Liver (tissue), 9 donors: ENCODE data around the gene NR4A3. TPM values are rescaled to one million over a fixed set of nuclear protein-coding genes. Genes with fewer than 3 reads are reported as not detected.
A peak's percentile ranks its signal among the peaks of the same experiment; 100 is the strongest.

Source experiments
- DNase-seq: peaks from one replicate; pipeline ENCODE4 v3.0.0-alpha.2; 2017; ENCODE audit warnings: low spot score
- H3K27ac ChIP-seq, 2 donors: one replicate each; pipeline ENCODE4 v1.7.0; 2013; ENCODE audit warnings: inconsistent platforms in 2 of 2, low read length in 2 of 2, control low read depth in 1 of 2, low read depth in 1 of 2, mild to moderate bottlenecking in 1 of 2
- H3K27me3 ChIP-seq, 4 donors: one replicate each; pipeline versions ENCODE4 v1.6.1 to v1.7.0; 2013; ENCODE audit warnings: low read length in 3 of 4, inconsistent platforms in 1 of 4, mild to moderate bottlenecking in 1 of 4, moderate library complexity in 1 of 4; ENCODE audit not compliant: control insufficient read depth in 4 of 4, insufficient read depth in 4 of 4
- H3K36me3 ChIP-seq, 4 donors: one replicate each; pipeline versions ENCODE4 v1.6.1 to v1.7.0; 2013; ENCODE audit warnings: low read length in 3 of 4, mild to moderate bottlenecking in 3 of 4, low read depth in 1 of 4, moderate library complexity in 1 of 4; ENCODE audit not compliant: control insufficient read depth in 4 of 4, insufficient read depth in 3 of 4
- H3K4me1 ChIP-seq, 4 donors: one replicate each; pipeline versions ENCODE4 v1.6.1 to v1.7.0; 2013; ENCODE audit warnings: low read length in 3 of 4, mild to moderate bottlenecking in 3 of 4, moderate library complexity in 1 of 4; ENCODE audit not compliant: control insufficient read depth in 4 of 4, insufficient read depth in 4 of 4
- H3K4me3 ChIP-seq, 3 donors: one replicate each; pipeline versions ENCODE4 v1.6.1 to v1.7.0; 2013; ENCODE audit warnings: low read length in 3 of 3, control low read depth in 1 of 3, low read depth in 1 of 3, mild to moderate bottlenecking in 1 of 3
- H3K9ac ChIP-seq, 2 donors: one replicate each; pipeline ENCODE4 v1.7.0; 2013; ENCODE audit warnings: low read length in 2 of 2, mild to moderate bottlenecking in 2 of 2, moderate library complexity in 2 of 2, control low read depth in 1 of 2, low read depth in 1 of 2
- H3K9me3 ChIP-seq, 4 donors: one replicate each; pipeline versions ENCODE4 v1.6.1 to v1.7.0; 2013; ENCODE audit warnings: low read length in 3 of 4; ENCODE audit not compliant: control insufficient read depth in 4 of 4
- EGR1 ChIP-seq, 2 donors: IDR thresholded peaks; 2 replicates each; pipeline ENCODE4 v1.6.1; 2016 to 2018; ENCODE audit warnings: antibody characterized with exemption in 2 of 2, low read depth in 2 of 2
- FOXA1 ChIP-seq: IDR thresholded peaks from 2 replicates; pipeline ENCODE4 v1.6.1; 2016; ENCODE audit warnings: antibody characterized with exemption
- GABPA ChIP-seq, 2 donors: IDR thresholded peaks in 1 of 2; conservative IDR thresholded peaks in 1 of 2; 2 replicates each; pipeline ENCODE4 v1.6.1; 2016; ENCODE audit warnings: antibody characterized with exemption in 2 of 2, mild to moderate bottlenecking in 1 of 2, moderate library complexity in 1 of 2
- HNF4A ChIP-seq, 2 donors: conservative IDR thresholded peaks; 2 replicates each; pipeline ENCODE4 v1.6.1; 2016; ENCODE audit warnings: antibody characterized with exemption in 2 of 2, mild to moderate bottlenecking in 2 of 2
- HNF4G ChIP-seq: IDR thresholded peaks from 2 replicates; pipeline ENCODE4 v1.6.1; 2016; ENCODE audit warnings: antibody characterized with exemption
- JUND ChIP-seq, 2 donors: IDR thresholded peaks; 2 replicates each; pipeline ENCODE4 v1.6.1; 2016; ENCODE audit warnings: antibody characterized with exemption in 2 of 2
- MAX ChIP-seq: IDR thresholded peaks from 2 replicates; pipeline ENCODE4 v1.6.1; 2016; ENCODE audit warnings: antibody characterized with exemption
- NR2F2 ChIP-seq: IDR thresholded peaks from 2 replicates; pipeline ENCODE4 v1.6.1; 2016; ENCODE audit warnings: antibody characterized with exemption
- RAD21 ChIP-seq, 2 donors: IDR thresholded peaks; 2 replicates each; pipeline ENCODE4 v1.6.1; 2016; ENCODE audit warnings: antibody characterized with exemption in 2 of 2, mild to moderate bottlenecking in 2 of 2
- RXRA ChIP-seq, 2 donors: IDR thresholded peaks; 2 replicates each; pipeline ENCODE4 v1.6.1; 2017 to 2018; ENCODE audit warnings: antibody characterized with exemption in 2 of 2, mild to moderate bottlenecking in 1 of 2
- SP1 ChIP-seq: IDR thresholded peaks from 2 replicates; pipeline ENCODE4 v1.6.1; 2018; ENCODE audit warnings: antibody characterized with exemption, mild to moderate bottlenecking
- TAF1 ChIP-seq: conservative IDR thresholded peaks from 2 replicates; pipeline ENCODE4 v1.6.1; 2016; ENCODE audit warnings: antibody characterized with exemption, mild to moderate bottlenecking
- YY1 ChIP-seq: IDR thresholded peaks from 2 replicates; pipeline ENCODE4 v1.6.1; 2016; ENCODE audit warnings: antibody characterized with exemption, mild to moderate bottlenecking
- WGBS: extraction: QIAGEN DNeasy Blood & Tissue Kit; methylation state at CpG from one replicate; pipeline ENCODE4 v1.1.7; 2013; 5-methylcytosine and 5-hydroxymethylcytosine counted together
- polyA plus RNA-seq, 2 donors: library from polyadenylated mRNA; stranded (reverse) in 1 of 2; unstranded in 1 of 2; fragments of 200-250 nt in 1 of 2; fragments of >200 nt in 1 of 2; fragmentation: Nextera tagmentation in 1 of 2; extraction: Ambion mirVana in 1 of 2; gene quantifications; one replicate each; pipeline versions ENCODE4 v1.2.1 to v1.2.3, GENCODE V29; 2013 to 2015
- total RNA-seq, 2 donors: library from RNA; depleted of rRNA; stranded (reverse); fragments of >200 nt; gene quantifications; one replicate each; pipeline ENCODE4 v1.2.3, GENCODE V29; 2014
- TF ChIP-seq, protein P1 (sequence below): IDR thresholded peaks from 2 replicates; pipeline ENCODE4 v1.6.1; 2016; ENCODE audit warnings: antibody characterized with exemption
- TF ChIP-seq, protein P2 (sequence below): IDR thresholded peaks from 2 replicates; pipeline ENCODE4 v1.6.1; 2016; ENCODE audit warnings: antibody characterized with exemption
- donor health status: healthy.
- donor health status: healthy.
- donor health status: healthy.
- donor health status: healthy.
- donor health status: healthy.

Gene NR4A3
- total and polyA plus RNA-seq, 4 donors: 0.02 to 0.14 (median 0.09) TPM

DNA sequence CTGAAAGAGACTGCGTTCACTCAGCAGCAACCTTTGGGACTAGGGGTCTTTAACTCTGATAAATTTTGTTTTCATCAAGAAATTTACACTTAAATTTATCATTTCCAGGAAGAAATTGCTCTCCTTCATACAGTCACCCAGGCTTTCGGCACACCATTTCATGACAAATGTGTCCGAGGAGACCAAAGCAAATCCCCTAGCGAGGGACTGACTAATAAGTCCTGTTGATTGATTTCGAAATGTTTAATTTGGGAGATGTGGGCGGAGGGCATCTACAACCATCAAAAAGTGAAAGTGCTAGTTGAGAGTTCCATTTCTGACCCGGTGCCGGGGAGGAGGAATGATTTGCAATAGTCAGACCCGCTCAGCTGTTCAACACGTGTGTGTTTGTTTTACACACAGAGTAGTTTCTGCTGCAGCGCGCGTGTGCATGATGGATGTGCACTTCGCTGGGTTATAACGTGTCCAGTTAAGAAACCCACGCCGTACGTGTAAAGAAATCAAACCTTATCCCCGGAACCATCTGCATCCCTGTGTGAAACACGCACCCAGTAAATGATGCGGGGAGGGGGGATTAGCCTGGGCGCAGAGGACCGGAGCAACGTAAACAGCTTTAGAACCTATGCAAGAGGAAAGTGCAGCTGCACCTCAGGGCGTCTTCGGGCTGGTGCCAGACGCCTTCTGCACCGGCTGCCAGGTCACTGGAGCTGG is 845 bp upstream of the NR4A3 start (continued):
- no peak for TF ChIP-seq GABPA (IDR thresholded peaks at IDR 0.05 in 1 of 2, conservative IDR thresholded peaks at IDR 0.05 in 1 of 2)

DNA sequence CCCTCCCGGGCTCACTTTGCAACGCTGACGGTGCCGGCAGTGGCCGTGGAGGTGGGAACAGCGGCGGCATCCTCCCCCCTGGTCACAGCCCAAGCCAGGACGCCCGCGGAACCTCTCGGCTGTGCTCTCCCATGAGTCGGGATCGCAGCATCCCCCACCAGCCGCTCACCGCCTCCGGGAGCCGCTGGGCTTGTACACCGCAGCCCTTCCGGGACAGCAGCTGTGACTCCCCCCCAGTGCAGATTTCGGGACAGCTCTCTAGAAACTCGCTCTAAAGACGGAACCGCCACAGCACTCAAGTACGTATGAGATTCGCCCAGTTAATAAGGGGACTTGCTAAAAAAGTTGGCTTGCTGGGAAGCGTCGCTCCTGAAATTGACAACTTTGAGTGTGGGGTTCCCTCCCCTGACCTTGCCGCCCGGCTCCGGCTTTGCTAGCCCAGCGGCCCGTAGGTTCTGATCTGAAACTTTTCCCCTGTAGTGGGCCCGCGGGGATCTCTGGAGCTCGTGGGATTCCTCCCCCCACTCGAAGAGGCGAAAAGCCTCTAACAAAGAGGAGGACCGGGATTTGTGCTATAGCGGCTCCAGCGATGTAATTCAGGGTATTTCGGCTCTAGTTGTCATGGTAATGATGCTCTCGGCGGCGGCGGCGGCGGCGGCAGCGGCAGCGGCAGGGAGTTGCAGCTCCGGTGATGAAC is 572 bp downstream of the NR4A3 start:
- peak overlapping the region; percentile 61 to 79 for H3K9ac ChIP-seq
- H3K36me3 ChIP-seq: no peaks in the 10 kb centered on the region
- H3K9me3 ChIP-seq: no peaks in the 10 kb centered on the region
- peak overlapping the region; percentile 96 to 99 for H3K27ac ChIP-seq
- H3K27me3 ChIP-seq: peaks cover 0 to 10% (median 2%) of the 10 kb centered on the region in 4 donors
- WGBS: 1% methylated on average over 51 of the region's 51 CpGs
- peaks cover 12 to 52% (median 34%) of the 10 kb centered on the region in 4 donors for H3K4me1 ChIP-seq
- H3K4me3 ChIP-seq: peak overlapping the region; percentile 59 to 90 (median 68)
- no peak for TF ChIP-seq EGR1 (IDR thresholded peaks at IDR 0.05; ENCODE audit: low read depth in 2 of 2)
- TF ChIP-seq TAF1: no peak
- TF ChIP-seq RAD21 (IDR thresholded peaks at IDR 0.05): no peak
- TF ChIP-seq GABPA (IDR thresholded peaks at IDR 0.05 in 1 of 2, conservative IDR thresholded peaks at IDR 0.05 in 1 of 2): no peak
- no peak for TF ChIP-seq NR2F2
- TF ChIP-seq, protein P1, sequence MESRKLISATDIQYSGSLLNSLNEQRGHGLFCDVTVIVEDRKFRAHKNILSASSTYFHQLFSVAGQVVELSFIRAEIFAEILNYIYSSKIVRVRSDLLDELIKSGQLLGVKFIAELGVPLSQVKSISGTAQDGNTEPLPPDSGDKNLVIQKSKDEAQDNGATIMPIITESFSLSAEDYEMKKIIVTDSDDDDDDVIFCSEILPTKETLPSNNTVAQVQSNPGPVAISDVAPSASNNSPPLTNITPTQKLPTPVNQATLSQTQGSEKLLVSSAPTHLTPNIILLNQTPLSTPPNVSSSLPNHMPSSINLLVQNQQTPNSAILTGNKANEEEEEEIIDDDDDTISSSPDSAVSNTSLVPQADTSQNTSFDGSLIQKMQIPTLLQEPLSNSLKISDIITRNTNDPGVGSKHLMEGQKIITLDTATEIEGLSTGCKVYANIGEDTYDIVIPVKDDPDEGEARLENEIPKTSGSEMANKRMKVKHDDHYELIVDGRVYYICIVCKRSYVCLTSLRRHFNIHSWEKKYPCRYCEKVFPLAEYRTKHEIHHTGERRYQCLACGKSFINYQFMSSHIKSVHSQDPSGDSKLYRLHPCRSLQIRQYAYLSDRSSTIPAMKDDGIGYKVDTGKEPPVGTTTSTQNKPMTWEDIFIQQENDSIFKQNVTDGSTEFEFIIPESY: no peak
- TF ChIP-seq HNF4G: no peak
- no peak for TF ChIP-seq YY1
- no peak for TF ChIP-seq RXRA (IDR thresholded peaks at IDR 0.05)
- no peak for TF ChIP-seq HNF4A (conservative IDR thresholded peaks at IDR 0.05)
- no peak for TF ChIP-seq MAX
- no peak for DNase-seq

GRCh38 chr9:99822806-99823591 is 1.3 kb downstream of the NR4A3 start:
- peak overlapping the region; percentile 59 to 90 (median 82) for H3K4me3 ChIP-seq
- WGBS: 2% methylated on average over 40 of the region's 40 CpGs
- H3K4me1 ChIP-seq: peaks cover 12 to 52% (median 34%) of the 10 kb centered on the region in 4 donors
- DNase-seq: no peak
- no peaks in the 10 kb centered on the region for H3K9me3 ChIP-seq
- H3K27ac ChIP-seq: peak overlapping the region in 1 of 2 donors; percentile 99
- H3K27me3 ChIP-seq: peaks cover 0 to 12% (median 3%) of the 10 kb centered on the region in 4 donors
- peak overlapping the region; percentile 41 to 50 for H3K9ac ChIP-seq
- no peaks in the 10 kb centered on the region for H3K36me3 ChIP-seq
- TF ChIP-seq HNF4A (conservative IDR thresholded peaks at IDR 0.05) (no peak), EGR1 (IDR thresholded peaks at IDR 0.05; ENCODE audit: low read depth in 2 of 2) (no peak), GABPA (IDR thresholded peaks at IDR 0.05 in 1 of 2, conservative IDR thresholded peaks at IDR 0.05 in 1 of 2) (no peak), RAD21 (IDR thresholded peaks at IDR 0.05) (no peak), FOXA1 (no peak), SP1 (no peak), JUND (IDR thresholded peaks at IDR 0.05) (no peak), RXRA (IDR thresholded peaks at IDR 0.05) (no peak), YY1 (no peak), HNF4G (no peak), TAF1 (no peak), NR2F2 (no peak)
- TF ChIP-seq, protein P1: no peak
- TF ChIP-seq, protein P2, sequence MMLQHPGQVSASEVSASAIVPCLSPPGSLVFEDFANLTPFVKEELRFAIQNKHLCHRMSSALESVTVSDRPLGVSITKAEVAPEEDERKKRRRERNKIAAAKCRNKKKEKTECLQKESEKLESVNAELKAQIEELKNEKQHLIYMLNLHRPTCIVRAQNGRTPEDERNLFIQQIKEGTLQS: no peak
